PC-9 (cell line): Measurements from ENCODE around the gene ANKRD63. TPM values are rescaled to one million over a fixed set of nuclear protein-coding genes. Genes with fewer than 3 reads are reported as not detected.
A peak's percentile ranks its signal among the peaks of the same experiment; 100 is the strongest.

ENCODE experiments used
- BruUV-seq: library from RNA; stranded (reverse); fragments of 400-500 nt; replicated peaks from 2 replicates; lab custom pipeline; 2021; lab: Mats Ljungman, UMichigan
- CTCF ChIA-PET: fragments of 300-600 bp; sonication (Branson Sonifier 250); formaldehyde crosslinking; loops from one replicate; lab custom pipeline; 2022; ENCODE audit warnings: antibody characterized with exemption; lab: Charles Lee
- POLR2A ChIA-PET: fragments of 300-600 bp; sonication (Branson Sonifier 250); formaldehyde crosslinking; loops from one replicate; lab custom pipeline; 2022; ENCODE audit warnings: antibody characterized with exemption; ENCODE audit not compliant: unreplicated experiment; lab: Charles Lee
- DNase-seq, 2 experiments: peaks; one replicate each; pipeline versions ENCODE4 v3.0.0 to v3.0.0-alpha.2; 2015 to 2022; ENCODE audit warnings: mixed read lengths in 1 of 2
- H2AFZ ChIP-seq: fragments of 200-600 bp; sonication (generic); 2 replicates; pipeline ENCODE4 v1.8.1; 2017; ENCODE audit warnings: antibody characterized with exemption
- H3F3A ChIP-seq: fragments of 200-600 bp; sonication (generic); 2 replicates; pipeline ENCODE4 v1.8.1; 2017; ENCODE audit warnings: antibody characterized with exemption, mild to moderate bottlenecking, low read depth; ENCODE audit not compliant: insufficient read depth
- H3K27ac ChIP-seq: fragments of 200-600 bp; sonication (generic); 2 replicates; pipeline ENCODE4 v1.6.1; 2016; ENCODE audit warnings: mixed run types
- H3K27me3 ChIP-seq: fragments of 200-600 bp; sonication (generic); 2 replicates; pipeline ENCODE4 v1.6.1; 2016; ENCODE audit warnings: low read depth, mixed run types; ENCODE audit not compliant: insufficient read depth
- H3K36me3 ChIP-seq: fragments of 200-600 bp; sonication (generic); 2 replicates; pipeline ENCODE4 v1.6.1; 2016; ENCODE audit warnings: low read depth, mixed run types
- H3K4me1 ChIP-seq: fragments of 200-600 bp; sonication (generic); replicated peaks from 2 replicates; pipeline ENCODE4 v1.6.1; 2016; ENCODE audit warnings: mixed run types; ENCODE audit not compliant: insufficient read depth
- H3K4me2 ChIP-seq: fragments of 200-600 bp; sonication (generic); 2 replicates; pipeline ENCODE4 v1.6.1; 2017; ENCODE audit warnings: mixed run types
- H3K4me3 ChIP-seq: fragments of 200-600 bp; sonication (generic); 2 replicates; pipeline ENCODE4 v1.6.1; 2016; ENCODE audit warnings: mixed run types
- H3K79me2 ChIP-seq: fragments of 200-600 bp; sonication (generic); 2 replicates; pipeline ENCODE4 v1.6.1; 2017; ENCODE audit warnings: low read depth, mixed run types
- H3K9me2 ChIP-seq: fragments of 200-600 bp; sonication (generic); 2 replicates; pipeline ENCODE4 v1.8.1; 2017; ENCODE audit warnings: mild to moderate bottlenecking; ENCODE audit not compliant: insufficient read depth
- H3K9me3 ChIP-seq: fragments of 200-600 bp; sonication (generic); 2 replicates; pipeline ENCODE4 v1.8.1; 2016; ENCODE audit warnings: low read depth; ENCODE audit not compliant: insufficient read depth
- H4K20me1 ChIP-seq: fragments of 200-600 bp; sonication (generic); 2 replicates; pipeline ENCODE4 v1.8.1; 2017; ENCODE audit not compliant: insufficient read depth
- CTCF ChIP-seq: fragments of 200-600 bp; sonication (generic); conservative IDR thresholded peaks from 2 replicates; pipeline ENCODE4 v1.6.1; 2017; ENCODE audit warnings: mixed run types, antibody characterized with exemption, mild to moderate bottlenecking, moderate library complexity
- EZH2 ChIP-seq: fragments of 200-600 bp; sonication (generic); IDR thresholded peaks from 2 replicates; pipeline ENCODE4 v1.8.0; 2017; ENCODE audit warnings: antibody characterized with exemption, low read depth
- intact Hi-C: fragments of 100-400 bp; cut with micrococcal nuclease; formaldehyde crosslinking; loops from one replicate; pipeline ENCODE4 v1.10.0; 2022; ENCODE audit not compliant: unreplicated experiment
- total RNA-seq: library from RNA; stranded (reverse); gene quantifications from 2 replicates; pipeline ENCODE4 v1.2.3, GENCODE V29; 2021

The ANKRD63 gene
- total RNA-seq, 1 experiment from 2014 or later: not detected

DNA sequence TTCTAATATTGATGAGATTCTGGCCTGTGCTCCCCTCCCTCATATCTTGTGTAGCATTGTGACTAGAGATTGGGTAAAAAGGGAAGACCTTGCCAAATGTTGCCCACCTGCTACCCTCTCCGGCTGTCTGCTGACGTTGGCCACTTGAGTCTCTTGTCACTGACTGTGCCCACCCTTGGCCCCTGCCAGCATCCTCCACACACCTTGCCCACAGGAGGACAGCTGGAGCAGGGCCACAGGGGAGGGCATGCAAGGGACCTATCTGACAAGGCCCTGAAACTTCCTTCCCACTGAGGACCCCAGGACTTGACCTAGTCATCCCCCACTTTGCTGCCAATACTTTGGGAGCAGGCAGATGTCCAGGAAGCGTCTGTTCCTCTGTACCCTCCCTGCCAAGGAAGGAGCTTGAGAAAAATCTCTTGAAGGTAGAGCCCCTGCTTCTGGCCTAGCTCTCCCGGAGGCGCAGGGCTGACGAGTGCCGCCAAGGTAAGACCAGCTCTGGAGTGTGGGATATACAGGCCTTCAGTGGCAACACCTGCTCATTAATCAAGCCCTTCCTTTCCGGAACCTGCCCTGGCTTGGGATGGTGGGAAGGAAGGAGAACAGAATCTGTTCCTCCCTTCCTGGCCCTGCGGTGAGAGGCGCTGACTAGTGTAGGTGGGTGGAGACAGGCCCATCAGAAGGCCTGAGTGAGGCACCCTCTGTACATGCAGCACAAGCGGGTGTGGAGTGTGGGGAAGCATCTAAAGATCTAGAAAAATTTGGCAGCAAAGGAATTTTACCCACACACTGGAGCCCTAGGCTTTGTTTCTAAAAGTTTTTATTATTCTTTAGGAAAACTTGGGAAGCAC lies 48.9 kb downstream of the ANKRD63 start:
- no peak for TF ChIP-seq EZH2
- no peak for DNase-seq
- H3F3A ChIP-seq: peaks cover 11% of the 10 kb centered on the region; the same call in 1 of the 2 replicates
- H3K27me3 ChIP-seq: no peaks in the 10 kb centered on the region
- BruUV-seq: no TSS peak
- no peaks in the 10 kb centered on the region for H4K20me1 ChIP-seq
- H3K4me2 ChIP-seq: peak overlapping the region; percentile 55; the same call in 1 of the 2 replicates
- H3K27ac ChIP-seq: peak overlapping the region; percentile 49
- no peaks in the 10 kb centered on the region for H3K36me3 ChIP-seq
- POLR2A ChIA-PET: no interaction called here
- intact Hi-C loops: no loop called here
- H3K4me1 ChIP-seq: peaks cover 30% of the 10 kb centered on the region
- H3K9me3 ChIP-seq: no peaks in the 10 kb centered on the region
- no peaks in the 10 kb centered on the region for H3K79me2 ChIP-seq
- no peaks in the 10 kb centered on the region for H3K9me2 ChIP-seq
- H3K4me3 ChIP-seq: no peak overlapping the region
- CTCF ChIA-PET: interaction anchor here (1.0 to 1.1 kb wide), 2 partner anchors 17 to 43 kb away, joined by 3 read pairs; no protein-coding TSS in a partner anchor
- no peak overlapping the region for H2AFZ ChIP-seq

- Histone ChIP-seq H4K20me1 (no peaks in the 10 kb centered on the region), H3F3A (peaks cover 5% of the 10 kb centered on the region; the same call in 1 of the 2 replicates), H3K4me2 (no peak overlapping the region), H3K9me2 (no peaks in the 10 kb centered on the region), H2AFZ (no peak overlapping the region), H3K4me3 (no peak overlapping the region), H3K79me2 (no peaks in the 10 kb centered on the region), H3K9me3 (no peaks in the 10 kb centered on the region), H3K27ac (no peak overlapping the region), H3K36me3 (no peaks in the 10 kb centered on the region), H3K27me3 (no peaks in the 10 kb centered on the region), H3K4me1 (peaks cover 20% of the 10 kb centered on the region)
- BruUV-seq: no TSS peak
- TF ChIP-seq EZH2 (no peak), CTCF (no peak)
- peak in 1 of 2 experiments; percentile 35 for DNase-seq
- ChIA-PET POLR2A (no interaction called here), CTCF (no interaction called here)
- intact Hi-C loops: no loop called here
Observed at GRCh38 chr15:40232625-40233070, 50.2 kb downstream of the ANKRD63 start.

Other genes with a start within 250 kb of the ANKRD63 start
- 141 and 196 TPM in 2 replicates for gene SRP14, start 243.9 kb downstream of the ANKRD63 start, total RNA-seq
- gene BMF, start 174.2 kb downstream of the ANKRD63 start, total RNA-seq: 8.2 and 11.0 TPM in 2 replicates
- gene BUB1B, start 122.0 kb downstream of the ANKRD63 start, total RNA-seq: 74.3 and 75.3 TPM in 2 replicates
- gene PAK6, start 44.0 kb downstream of the ANKRD63 start, total RNA-seq: 10.7 and 11.7 TPM in 2 replicates
- 0.92 and 1.6 TPM in 2 replicates for gene PLCB2, start 24.9 kb upstream of the ANKRD63 start, total RNA-seq
- 2.4 and 3.1 TPM in 2 replicates for gene INAFM2, start 40.6 kb upstream of the ANKRD63 start, total RNA-seq
- 141 and 168 TPM in 2 replicates for gene CCDC9B, start 57.9 kb upstream of the ANKRD63 start, total RNA-seq
- not detected in 2 replicates for gene PHGR1, start 68.0 kb upstream of the ANKRD63 start, total RNA-seq
- gene DISP2, start 75.2 kb upstream of the ANKRD63 start, total RNA-seq: 0.35 and 0.63 TPM in 2 replicates
- gene KNSTRN, start 99.7 kb upstream of the ANKRD63 start, total RNA-seq: 85.2 and 95.6 TPM in 2 replicates
- 82.5 and 83.7 TPM in 2 replicates for gene IVD, start 122.7 kb upstream of the ANKRD63 start, total RNA-seq
- gene BAHD1, start 157.9 kb upstream of the ANKRD63 start, total RNA-seq: 17.3 and 19.1 TPM in 2 replicates
- gene CHST14, start 187.9 kb upstream of the ANKRD63 start, total RNA-seq: 30.6 and 34.3 TPM in 2 replicates